Brain microvascular endothelial cell (primary cell): ENCODE data around the gene HES5.

Experiments
- DNase-seq: peaks from one replicate; pipeline ENCODE4 v3.0.0-alpha.2; 2020
- H3K27ac ChIP-seq: fragments of 250-450 bp; sonication (Bioruptor Pico); 2 replicates; pipeline ENCODE4 v1.5.1; 2020; ENCODE audit warnings: mild to moderate bottlenecking, moderate library complexity
- H3K27me3 ChIP-seq: fragments of 250-450 bp; sonication (Bioruptor Pico); replicated peaks from 2 replicates; pipeline ENCODE4 v1.5.1; 2020; ENCODE audit warnings: mild to moderate bottlenecking
- H3K36me3 ChIP-seq: fragments of 250-450 bp; sonication (Bioruptor Pico); replicated peaks from 2 replicates; pipeline ENCODE4 v1.5.1; 2020; ENCODE audit warnings: mild to moderate bottlenecking
- H3K4me3 ChIP-seq: 2 replicates; pipeline ENCODE4 v1.5.1; 2011; ENCODE audit warnings: low read depth, mild to moderate bottlenecking, control low read depth, low read length, moderate library complexity
- CTCF ChIP-seq: IDR thresholded peaks from 2 replicates; pipeline ENCODE4 v1.5.1; 2011; ENCODE audit warnings: low read depth, mild to moderate bottlenecking, moderate library complexity, low read length, control low read depth, inconsistent platforms; ENCODE audit errors: missing control alignments
- in situ Hi-C: cut with HindIII; loops from 2 replicates; pipeline ENCODE4 v1.10.0; 2017; ENCODE audit warnings: low sequenced_read_pairs, low pct_ligation_motif_present

HES5 gene

GRCh38 chr1:2548068-2548589 is 18.1 kb upstream of the HES5 start:
- Histone ChIP-seq H3K27me3 (no peaks in the 10 kb centered on the region), H3K36me3 (no peaks in the 10 kb centered on the region), H3K27ac (no peak overlapping the region), H3K4me3 (no peak overlapping the region)
- no peak for DNase-seq
- TF ChIP-seq CTCF: peak; percentile 97
- in situ Hi-C loops: no loop called here

DNA sequence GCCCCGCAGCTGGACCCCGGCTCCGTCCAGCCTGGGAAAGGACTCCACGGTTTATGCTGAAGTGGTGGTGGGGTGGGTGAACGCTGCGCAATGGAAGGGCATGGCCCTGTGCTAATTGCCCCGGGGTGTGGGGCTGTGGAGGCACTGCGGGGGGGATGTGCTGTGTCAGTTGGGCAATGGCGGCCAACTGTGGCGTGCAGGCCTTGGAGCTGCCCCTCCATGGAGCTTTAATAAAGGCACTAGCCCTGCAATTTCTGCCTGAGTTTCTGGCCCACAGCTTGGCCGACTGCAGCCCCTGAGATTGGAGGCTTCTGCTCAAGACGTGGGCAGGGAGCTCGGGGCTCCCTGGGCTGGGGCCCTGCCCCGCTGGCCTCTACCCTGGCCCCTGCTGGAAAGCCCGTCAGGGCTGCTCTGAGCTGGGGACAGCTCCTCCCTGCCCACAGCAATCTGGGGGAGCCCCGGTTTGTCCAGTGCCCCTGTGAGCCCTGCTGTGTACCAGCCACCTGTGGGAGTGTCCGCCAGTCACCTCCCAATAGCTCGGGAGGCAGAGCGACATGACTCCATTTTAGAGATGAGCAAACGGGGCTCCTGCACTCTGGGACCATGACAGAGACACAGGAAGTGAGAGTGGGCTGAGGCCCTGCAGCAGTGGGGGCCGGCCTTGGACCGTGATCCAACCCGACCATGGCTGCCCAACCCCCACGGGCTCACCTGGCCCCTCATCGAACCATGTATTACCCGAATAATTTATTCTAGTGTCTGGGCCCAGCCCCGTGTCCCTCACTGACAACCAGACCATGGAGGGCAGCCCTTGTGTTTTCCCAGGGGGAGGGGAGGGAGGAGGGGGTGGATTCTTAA is 17.4 kb upstream of the HES5 start:
- in situ Hi-C loops: no loop called here
- DNase-seq: no peak
- no peaks in the 10 kb centered on the region for H3K27me3 ChIP-seq
- peak overlapping the region; percentile 57 for H3K4me3 ChIP-seq
- no peaks in the 10 kb centered on the region for H3K36me3 ChIP-seq
- H3K27ac ChIP-seq: no peak overlapping the region
- TF ChIP-seq CTCF: no peak

- in situ Hi-C loops: no loop called here
- peak overlapping the region; percentile 57 for H3K4me3 ChIP-seq
- no peaks in the 10 kb centered on the region for H3K36me3 ChIP-seq
- peak; percentile 52 for DNase-seq
- H3K27me3 ChIP-seq: no peaks in the 10 kb centered on the region
- peak; percentile 10 for TF ChIP-seq CTCF
- H3K27ac ChIP-seq: peak overlapping the region; percentile 19
These were observed 16.6 kb upstream of the HES5 start for GRCh38 chr1:2546515-2547209.

DNA sequence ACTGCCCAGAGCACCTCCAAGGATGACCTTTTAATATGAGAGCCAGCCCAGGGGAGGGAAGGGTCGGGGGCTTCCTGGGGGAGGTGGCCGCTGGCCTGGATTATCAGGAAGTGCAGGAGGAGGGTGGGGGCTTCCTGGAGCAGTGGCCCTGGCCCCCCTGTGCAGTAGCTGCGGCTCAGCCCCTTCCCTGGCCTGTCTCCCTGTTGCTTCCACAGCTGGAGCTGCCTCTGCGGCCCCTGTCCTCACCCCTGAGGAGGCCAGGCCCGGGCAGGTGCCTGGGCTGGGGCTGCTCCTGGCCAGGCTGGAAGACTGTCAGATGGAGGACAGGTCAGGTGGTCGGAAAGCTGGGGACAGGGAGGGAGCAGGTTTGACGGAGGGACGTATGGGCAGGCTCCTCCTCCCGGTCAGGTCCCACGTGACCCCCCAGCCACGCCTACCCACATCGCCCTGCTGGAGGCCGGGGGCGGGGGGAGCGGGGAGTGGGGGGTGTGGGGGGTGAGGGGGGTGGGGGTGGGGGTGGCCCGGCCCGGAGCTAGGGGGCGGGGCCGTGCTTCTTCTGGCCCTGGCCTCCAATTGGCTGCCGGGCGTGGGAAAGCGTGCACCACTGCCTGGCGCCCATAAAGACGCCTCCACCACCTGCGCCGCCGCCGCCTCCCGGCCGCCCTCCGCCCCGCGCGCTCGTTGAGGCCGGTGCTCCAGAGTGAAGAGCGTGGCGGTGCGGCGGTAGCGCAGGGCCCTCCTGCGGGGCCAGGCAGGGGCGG is 15.9 kb upstream of the HES5 start:
- H3K27me3 ChIP-seq: no peaks in the 10 kb centered on the region
- no peak for TF ChIP-seq CTCF
- DNase-seq: peak; percentile 51
- in situ Hi-C loops: no loop called here
- peak overlapping the region; percentile 19 for H3K27ac ChIP-seq
- H3K36me3 ChIP-seq: no peaks in the 10 kb centered on the region
- peak overlapping the region; percentile 57 for H3K4me3 ChIP-seq

DNA sequence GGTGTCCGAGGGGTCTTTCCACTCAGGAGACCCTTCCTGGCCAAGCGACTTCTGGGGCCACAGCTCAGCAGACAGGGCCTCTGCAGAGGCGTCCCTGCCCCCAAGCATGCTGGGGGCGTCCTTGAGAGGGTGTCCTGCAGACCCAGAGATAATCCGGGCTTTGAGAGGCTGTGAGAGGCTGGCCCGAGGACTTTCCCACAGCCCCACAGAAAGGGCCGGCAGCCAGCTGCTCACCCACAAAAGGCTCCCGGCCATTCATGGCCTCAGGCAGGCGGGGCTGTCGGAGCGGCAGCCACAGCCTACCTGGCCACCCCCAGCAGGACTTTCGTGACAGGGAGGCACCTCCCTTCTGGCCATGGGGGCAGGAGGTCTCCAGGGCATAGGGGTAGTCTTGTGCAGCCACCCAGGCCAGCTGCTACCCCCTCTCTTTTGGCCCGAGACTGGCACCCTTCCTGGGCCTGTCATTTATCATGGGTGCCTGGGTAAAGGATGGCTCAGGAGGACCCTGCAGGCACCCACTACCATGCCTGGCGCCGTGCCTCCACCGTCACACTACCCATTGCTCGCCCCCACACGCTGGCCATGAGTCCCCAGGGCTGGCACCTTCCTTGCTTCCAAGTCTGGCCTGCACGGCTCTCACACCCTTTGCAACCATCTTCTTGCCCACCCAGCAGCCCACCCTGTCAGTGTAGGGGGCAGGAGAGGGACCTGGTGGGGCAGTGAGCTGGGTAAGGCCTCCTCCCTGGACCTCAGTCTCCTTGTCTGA is 15.0 kb upstream of the HES5 start:
- Histone ChIP-seq H3K27ac (no peak overlapping the region), H3K4me3 (no peak overlapping the region), H3K27me3 (no peaks in the 10 kb centered on the region), H3K36me3 (no peaks in the 10 kb centered on the region)
- no peak for DNase-seq
- in situ Hi-C loops: no loop called here
- TF ChIP-seq CTCF: no peak
